HepG2 (cell line): ENCODE data around the gene ZBTB9. TPM values are rescaled to one million over a fixed set of nuclear protein-coding genes. Genes with fewer than 3 reads are reported as not detected.

Experiments used
- AKAP8 ChIP-seq: sonication (generic); formaldehyde crosslinking; IDR thresholded peaks from 2 replicates; pipeline ENCODE4 v1.5.1; 2020; ENCODE audit warnings: mild to moderate bottlenecking, missing genetic modification reagents
- ATAD3A ChIP-seq: sonication (generic); formaldehyde crosslinking; IDR thresholded peaks from 2 replicates; pipeline ENCODE4 v1.4.0; 2020; ENCODE audit warnings: missing genetic modification reagents
- CHD2 ChIP-seq: IDR thresholded peaks from 2 replicates; pipeline ENCODE4 v1.6.1; 2011; ENCODE audit warnings: low read depth, low read length, improper control_type of control experiment
- HMGXB3 ChIP-seq: sonication (generic); formaldehyde crosslinking; IDR thresholded peaks from 2 replicates; pipeline ENCODE4 v1.4.0; 2020; ENCODE audit warnings: missing genetic modification reagents, borderline replicate concordance
- MTA3 ChIP-seq: sonication (generic); formaldehyde crosslinking; IDR thresholded peaks from 2 replicates; pipeline ENCODE4 v1.4.0; 2020; ENCODE audit warnings: missing genetic modification reagents
- NKX3-1 ChIP-seq: sonication (generic); formaldehyde crosslinking; IDR thresholded peaks from 2 replicates; pipeline ENCODE4 v1.5.0; 2020; ENCODE audit warnings: missing genetic modification reagents
- NR2F2 ChIP-seq: IDR thresholded peaks from 2 replicates; pipeline ENCODE4 v1.6.1; 2012; ENCODE audit warnings: low read depth, inconsistent platforms, borderline replicate concordance
- PAF1 ChIP-seq: IDR thresholded peaks from 2 replicates; pipeline ENCODE4 v1.6.1; 2016; ENCODE audit warnings: missing genetic modification reagents, missing compliant biosample characterization
- RCOR2 ChIP-seq: IDR thresholded peaks from 2 replicates; pipeline ENCODE4 v1.6.1; 2016; ENCODE audit warnings: missing biosample characterization, missing genetic modification reagents
- ZFAT ChIP-seq: sonication (generic); formaldehyde crosslinking; conservative IDR thresholded peaks from 2 replicates; pipeline ENCODE4 v1.8.1; 2023; ENCODE audit warnings: missing genetic modification reagents, inconsistent platforms
- ZFP36L2 ChIP-seq: sonication (generic); formaldehyde crosslinking; IDR thresholded peaks from 2 replicates; pipeline ENCODE4 v1.4.0; 2020; ENCODE audit warnings: missing genetic modification reagents
- ZMYM2 ChIP-seq: sonication (generic); formaldehyde crosslinking; IDR thresholded peaks from 2 replicates; pipeline ENCODE4 v1.8.0; 2022; ENCODE audit warnings: mild to moderate bottlenecking, missing genetic modification reagents
- ZNF20 ChIP-seq: sonication (generic); formaldehyde crosslinking; IDR thresholded peaks from 2 replicates; pipeline ENCODE4 v1.4.0; 2020; ENCODE audit warnings: mild to moderate bottlenecking, moderate library complexity, missing genetic modification reagents
- ZNF431 ChIP-seq: sonication (generic); formaldehyde crosslinking; IDR thresholded peaks from 2 replicates; pipeline ENCODE4 v1.9.0; 2022; ENCODE audit warnings: missing genetic modification reagents, low read depth, mild to moderate bottlenecking, borderline replicate concordance
- ZNF446 ChIP-seq: sonication (generic); formaldehyde crosslinking; IDR thresholded peaks from 2 replicates; pipeline ENCODE4 v1.5.0; 2020; ENCODE audit warnings: mild to moderate bottlenecking, missing genetic modification reagents
- ZNF550 ChIP-seq: sonication (generic); formaldehyde crosslinking; IDR thresholded peaks from 2 replicates; pipeline ENCODE4 v1.4.0; 2020; ENCODE audit warnings: mild to moderate bottlenecking, missing genetic modification reagents, borderline replicate concordance
- polyA plus RNA-seq, 8 experiments: library from polyadenylated mRNA; depleted of rRNA in 3 of 8; stranded (reverse) in 7 of 8; unstranded in 1 of 8; fragments of >200 nt; fragmentation: Illumina TruSeq in 4 of 8; extraction: Trizol in 4 of 8; gene quantifications; 2 replicates each; pipeline versions ENCODE4 v1.2.1 to v1.2.3, GENCODE V29; 2011 to 2016; ENCODE audit warnings: low read depth in 4 of 8, missing spikeins in 1 of 8, mixed read lengths in 1 of 8; ENCODE audit not compliant: insufficient read depth in 1 of 8
- total RNA-seq, 5 experiments: library from RNA; depleted of rRNA; stranded (reverse); fragments of >200 nt; fragmentation: Illumina TruSeq; extraction: Trizol; gene quantifications; 2 replicates each; pipeline ENCODE4 v1.2.3, GENCODE V29; 2016; ENCODE audit warnings: low read depth in 1 of 5
- TF ChIP-seq, protein P1 (sequence below): sonication (generic); formaldehyde crosslinking; IDR thresholded peaks from 2 replicates; pipeline ENCODE4 v1.4.0; 2020; ENCODE audit warnings: missing genetic modification reagents, borderline replicate concordance
- TF ChIP-seq, protein P2 (sequence below): sonication (generic); formaldehyde crosslinking; IDR thresholded peaks from 2 replicates; pipeline ENCODE4 v1.5.1; 2020; ENCODE audit warnings: mild to moderate bottlenecking, missing genetic modification reagents, moderate library complexity
- TF ChIP-seq, protein P3 (sequence below): IDR thresholded peaks from 2 replicates; pipeline ENCODE4 v1.6.1; 2016; ENCODE audit warnings: mild to moderate bottlenecking, missing biosample characterization, missing genetic modification reagents

The ZBTB9 gene
- total and polyA plus RNA-seq, 2 of the 13 experiments (the other 11 are each of a cell fraction or from before 2014, with no cell fraction given) = 5.3 to 9.2 TPM

GRCh38 chr6:33410050-33410710 is 44.2 kb upstream of the ZBTB9 start (continued):
- no peak for TF ChIP-seq ATAD3A (CRISPR knock-in tag)
- TF ChIP-seq HMGXB3 (CRISPR knock-in tag) = peak; percentile 81; the same call in 1 of the 2 replicates
- no peak for TF ChIP-seq ZFP36L2 (CRISPR knock-in tag)
- TF ChIP-seq ZNF20 (CRISPR knock-in tag) = no peak
- TF ChIP-seq ZNF431 (CRISPR knock-in tag) = peak; percentile 90; the same call in 1 of the 2 replicates
- peak; percentile 72; the same call in 1 of the 2 replicates for TF ChIP-seq NKX3-1
- 0 out of 2 replicates have a peak, but pooled peaks have one; percentile 62 for TF ChIP-seq ZNF550
- TF ChIP-seq RCOR2 (CRISPR knock-in tag) = no peak
- TF ChIP-seq, protein P1, sequence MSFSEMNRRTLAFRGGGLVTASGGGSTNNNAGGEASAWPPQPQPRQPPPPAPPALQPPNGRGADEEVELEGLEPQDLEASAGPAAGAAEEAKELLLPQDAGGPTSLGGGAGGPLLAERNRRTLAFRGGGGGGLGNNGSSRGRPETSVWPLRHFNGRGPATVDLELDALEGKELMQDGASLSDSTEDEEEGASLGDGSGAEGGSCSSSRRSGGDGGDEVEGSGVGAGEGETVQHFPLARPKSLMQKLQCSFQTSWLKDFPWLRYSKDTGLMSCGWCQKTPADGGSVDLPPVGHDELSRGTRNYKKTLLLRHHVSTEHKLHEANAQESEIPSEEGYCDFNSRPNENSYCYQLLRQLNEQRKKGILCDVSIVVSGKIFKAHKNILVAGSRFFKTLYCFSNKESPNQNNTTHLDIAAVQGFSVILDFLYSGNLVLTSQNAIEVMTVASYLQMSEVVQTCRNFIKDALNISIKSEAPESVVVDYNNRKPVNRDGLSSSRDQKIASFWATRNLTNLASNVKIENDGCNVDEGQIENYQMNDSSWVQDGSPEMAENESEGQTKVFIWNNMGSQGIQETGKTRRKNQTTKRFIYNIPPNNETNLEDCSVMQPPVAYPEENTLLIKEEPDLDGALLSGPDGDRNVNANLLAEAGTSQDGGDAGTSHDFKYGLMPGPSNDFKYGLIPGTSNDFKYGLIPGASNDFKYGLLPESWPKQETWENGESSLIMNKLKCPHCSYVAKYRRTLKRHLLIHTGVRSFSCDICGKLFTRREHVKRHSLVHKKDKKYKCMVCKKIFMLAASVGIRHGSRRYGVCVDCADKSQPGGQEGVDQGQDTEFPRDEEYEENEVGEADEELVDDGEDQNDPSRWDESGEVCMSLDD (CRISPR knock-in tag) = no peak
- TF ChIP-seq ZMYM2 (CRISPR knock-in tag) = no peak; the same call in 1 of the 2 replicates
- TF ChIP-seq AKAP8 = peak; percentile 100
- TF ChIP-seq, protein P2, sequence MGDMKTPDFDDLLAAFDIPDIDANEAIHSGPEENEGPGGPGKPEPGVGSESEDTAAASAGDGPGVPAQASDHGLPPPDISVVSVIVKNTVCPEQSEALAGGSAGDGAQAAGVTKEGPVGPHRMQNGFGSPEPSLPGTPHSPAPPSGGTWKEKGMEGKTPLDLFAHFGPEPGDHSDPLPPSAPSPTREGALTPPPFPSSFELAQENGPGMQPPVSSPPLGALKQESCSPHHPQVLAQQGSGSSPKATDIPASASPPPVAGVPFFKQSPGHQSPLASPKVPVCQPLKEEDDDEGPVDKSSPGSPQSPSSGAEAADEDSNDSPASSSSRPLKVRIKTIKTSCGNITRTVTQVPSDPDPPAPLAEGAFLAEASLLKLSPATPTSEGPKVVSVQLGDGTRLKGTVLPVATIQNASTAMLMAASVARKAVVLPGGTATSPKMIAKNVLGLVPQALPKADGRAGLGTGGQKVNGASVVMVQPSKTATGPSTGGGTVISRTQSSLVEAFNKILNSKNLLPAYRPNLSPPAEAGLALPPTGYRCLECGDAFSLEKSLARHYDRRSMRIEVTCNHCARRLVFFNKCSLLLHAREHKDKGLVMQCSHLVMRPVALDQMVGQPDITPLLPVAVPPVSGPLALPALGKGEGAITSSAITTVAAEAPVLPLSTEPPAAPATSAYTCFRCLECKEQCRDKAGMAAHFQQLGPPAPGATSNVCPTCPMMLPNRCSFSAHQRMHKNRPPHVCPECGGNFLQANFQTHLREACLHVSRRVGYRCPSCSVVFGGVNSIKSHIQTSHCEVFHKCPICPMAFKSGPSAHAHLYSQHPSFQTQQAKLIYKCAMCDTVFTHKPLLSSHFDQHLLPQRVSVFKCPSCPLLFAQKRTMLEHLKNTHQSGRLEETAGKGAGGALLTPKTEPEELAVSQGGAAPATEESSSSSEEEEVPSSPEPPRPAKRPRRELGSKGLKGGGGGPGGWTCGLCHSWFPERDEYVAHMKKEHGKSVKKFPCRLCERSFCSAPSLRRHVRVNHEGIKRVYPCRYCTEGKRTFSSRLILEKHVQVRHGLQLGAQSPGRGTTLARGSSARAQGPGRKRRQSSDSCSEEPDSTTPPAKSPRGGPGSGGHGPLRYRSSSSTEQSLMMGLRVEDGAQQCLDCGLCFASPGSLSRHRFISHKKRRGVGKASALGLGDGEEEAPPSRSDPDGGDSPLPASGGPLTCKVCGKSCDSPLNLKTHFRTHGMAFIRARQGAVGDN (CRISPR knock-in tag) = peak; percentile 95
- TF ChIP-seq CHD2 = 0 out of 2 replicates have a peak, but pooled peaks have one; percentile 3
- TF ChIP-seq NR2F2 = no peak; the same call in 1 of the 2 replicates
- TF ChIP-seq PAF1 (CRISPR knock-in tag) = no peak
- no peak for TF ChIP-seq ZFAT (CRISPR knock-in tag)
- TF ChIP-seq, protein P3, sequence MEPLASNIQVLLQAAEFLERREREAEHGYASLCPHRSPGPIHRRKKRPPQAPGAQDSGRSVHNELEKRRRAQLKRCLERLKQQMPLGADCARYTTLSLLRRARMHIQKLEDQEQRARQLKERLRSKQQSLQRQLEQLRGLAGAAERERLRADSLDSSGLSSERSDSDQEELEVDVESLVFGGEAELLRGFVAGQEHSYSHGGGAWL (CRISPR knock-in tag) = peak; percentile 96
- peak; percentile 91 for TF ChIP-seq ZNF446 (CRISPR knock-in tag)
- no peak for TF ChIP-seq MTA3 (CRISPR knock-in tag)
